SKM-1 (cell line): Measurements from ENCODE around the gene HOXC4.

Source experiments
- DNase-seq: peaks from one replicate; lab custom pipeline; 2025; ENCODE audit not compliant: unreplicated experiment; lab: John Stamatoyannopoulos, UW

The HOXC4 gene

DNA sequence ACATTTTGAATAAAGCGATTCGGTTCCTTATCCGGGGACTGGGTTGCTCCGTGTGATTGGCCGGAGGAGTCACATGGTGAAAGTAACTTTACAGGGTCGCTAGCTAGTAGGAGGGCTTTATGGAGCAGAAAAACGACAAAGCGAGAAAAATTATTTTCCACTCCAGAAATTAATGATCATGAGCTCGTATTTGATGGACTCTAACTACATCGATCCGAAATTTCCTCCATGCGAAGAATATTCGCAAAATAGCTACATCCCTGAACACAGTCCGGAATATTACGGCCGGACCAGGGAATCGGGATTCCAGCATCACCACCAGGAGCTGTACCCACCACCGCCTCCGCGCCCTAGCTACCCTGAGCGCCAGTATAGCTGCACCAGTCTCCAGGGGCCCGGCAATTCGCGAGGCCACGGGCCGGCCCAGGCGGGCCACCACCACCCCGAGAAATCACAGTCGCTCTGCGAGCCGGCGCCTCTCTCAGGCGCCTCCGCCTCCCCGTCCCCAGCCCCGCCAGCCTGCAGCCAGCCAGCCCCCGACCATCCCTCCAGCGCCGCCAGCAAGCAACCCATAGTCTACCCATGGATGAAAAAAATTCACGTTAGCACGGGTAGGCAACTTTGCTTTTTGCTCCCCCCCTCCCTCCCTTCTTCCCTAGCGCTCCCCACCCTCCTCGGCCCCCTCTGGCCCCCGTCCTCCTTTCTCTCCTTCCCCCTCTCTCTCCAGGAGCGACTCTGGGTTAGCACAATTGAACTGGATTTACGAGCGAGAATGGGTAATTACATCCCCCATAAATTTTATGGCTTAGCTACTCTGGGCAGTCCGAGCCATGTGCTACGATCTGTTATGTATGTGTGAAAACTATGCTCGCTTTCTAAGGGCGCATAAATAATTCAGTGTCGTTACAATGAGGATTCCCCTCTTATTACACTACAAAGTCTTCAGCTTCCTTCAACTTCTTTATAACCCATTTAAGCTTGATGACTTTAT lies at the start of gene HOXC4:
TSS of gene HOXC4 (plus strand) at position 85 of the 991 bp plus-strand sequence. CDS start at position 173, 88 bp downstream.
- DNase-seq, result no peak

GRCh38 chr12:54004063-54004840 lies 49.4 kb upstream of the HOXC4 start:
- DNase-seq, result no peak

- DNase-seq, result no peak
These were observed 48.6 kb upstream of the HOXC4 start for GRCh38 chr12:54004841-54005530.

GRCh38 chr12:54005531-54005852 lies 48.1 kb upstream of the HOXC4 start:
- no peak for DNase-seq

- no peak for DNase-seq
These were observed 47.6 kb upstream of the HOXC4 start for GRCh38 chr12:54005853-54006558.

- no peak for DNase-seq
These were observed 46.9 kb upstream of the HOXC4 start for GRCh38 chr12:54006559-54007220.

DNA sequence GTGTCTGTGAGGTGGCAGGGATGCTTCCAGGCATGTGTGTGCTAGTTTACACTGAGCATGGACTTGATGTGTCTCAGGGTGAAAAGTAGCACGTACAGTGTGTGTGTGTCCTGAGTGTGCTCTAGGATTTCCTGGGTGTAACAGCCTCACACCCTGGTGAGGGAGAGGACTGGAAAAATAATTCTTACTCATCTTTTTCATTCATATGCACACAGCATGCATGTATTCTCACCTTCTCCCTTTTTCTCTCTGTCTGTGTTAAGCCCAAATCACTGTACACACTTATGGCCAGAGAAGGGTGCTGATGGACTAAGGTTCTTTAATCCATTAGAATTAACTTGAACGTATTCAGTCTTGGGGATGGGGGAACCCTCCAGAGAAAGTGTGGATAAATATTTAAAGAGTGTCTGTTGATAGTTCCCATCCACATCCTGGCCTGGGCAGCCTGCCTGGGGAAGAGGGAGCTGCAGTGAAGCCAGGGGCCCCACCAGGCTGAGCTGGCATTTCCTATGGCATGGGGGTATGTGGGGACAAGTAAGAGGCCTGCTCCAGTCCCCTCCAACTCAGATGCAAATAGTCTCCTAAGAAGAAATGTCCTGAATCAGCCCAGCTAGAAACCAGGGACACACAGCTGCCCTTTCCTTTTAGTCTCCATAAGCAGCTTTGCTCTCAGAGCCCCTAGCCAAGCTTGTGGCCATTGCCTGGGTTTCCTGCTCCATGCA lies 45.9 kb upstream of the HOXC4 start:
- no peak for DNase-seq

GRCh38 chr12:54008260-54008552 lies 45.4 kb upstream of the HOXC4 start:
- no peak for DNase-seq

DNA sequence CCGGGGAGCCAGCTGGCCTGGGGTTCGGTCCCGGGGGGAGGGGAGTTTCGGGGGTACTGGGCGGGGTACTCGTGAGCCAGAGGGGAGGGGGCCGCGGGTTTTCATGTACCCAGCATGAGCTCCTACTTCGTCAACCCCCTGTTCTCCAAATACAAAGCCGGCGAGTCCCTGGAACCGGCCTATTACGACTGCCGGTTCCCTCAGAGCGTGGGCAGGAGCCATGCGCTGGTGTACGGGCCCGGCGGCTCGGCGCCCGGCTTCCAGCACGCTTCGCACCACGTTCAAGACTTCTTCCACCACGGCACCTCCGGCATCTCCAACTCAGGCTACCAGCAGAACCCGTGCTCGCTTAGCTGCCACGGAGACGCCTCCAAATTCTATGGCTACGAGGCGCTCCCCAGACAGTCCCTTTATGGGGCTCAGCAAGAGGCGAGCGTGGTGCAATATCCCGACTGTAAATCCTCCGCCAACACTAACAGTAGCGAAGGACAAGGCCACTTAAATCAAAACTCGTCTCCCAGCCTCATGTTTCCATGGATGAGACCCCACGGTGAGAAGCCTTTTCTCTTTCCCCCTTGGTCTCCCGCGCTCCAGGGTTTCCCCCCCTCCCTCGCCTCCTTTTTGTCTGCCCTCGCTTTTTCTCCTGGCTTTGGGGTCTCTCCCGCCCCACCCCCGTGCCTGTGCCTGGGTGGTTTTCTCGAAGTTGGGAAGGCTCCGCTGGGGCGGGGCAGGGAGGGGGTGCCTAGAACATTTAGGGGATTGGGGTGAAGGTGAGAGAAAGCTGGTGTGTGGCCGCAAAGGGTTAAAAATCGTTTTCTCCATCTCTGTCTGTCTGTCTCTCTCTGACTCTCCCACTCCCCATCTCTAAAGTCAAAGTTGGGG lies 44.2 kb upstream of the HOXC4 start:
- no peak for DNase-seq

DNA sequence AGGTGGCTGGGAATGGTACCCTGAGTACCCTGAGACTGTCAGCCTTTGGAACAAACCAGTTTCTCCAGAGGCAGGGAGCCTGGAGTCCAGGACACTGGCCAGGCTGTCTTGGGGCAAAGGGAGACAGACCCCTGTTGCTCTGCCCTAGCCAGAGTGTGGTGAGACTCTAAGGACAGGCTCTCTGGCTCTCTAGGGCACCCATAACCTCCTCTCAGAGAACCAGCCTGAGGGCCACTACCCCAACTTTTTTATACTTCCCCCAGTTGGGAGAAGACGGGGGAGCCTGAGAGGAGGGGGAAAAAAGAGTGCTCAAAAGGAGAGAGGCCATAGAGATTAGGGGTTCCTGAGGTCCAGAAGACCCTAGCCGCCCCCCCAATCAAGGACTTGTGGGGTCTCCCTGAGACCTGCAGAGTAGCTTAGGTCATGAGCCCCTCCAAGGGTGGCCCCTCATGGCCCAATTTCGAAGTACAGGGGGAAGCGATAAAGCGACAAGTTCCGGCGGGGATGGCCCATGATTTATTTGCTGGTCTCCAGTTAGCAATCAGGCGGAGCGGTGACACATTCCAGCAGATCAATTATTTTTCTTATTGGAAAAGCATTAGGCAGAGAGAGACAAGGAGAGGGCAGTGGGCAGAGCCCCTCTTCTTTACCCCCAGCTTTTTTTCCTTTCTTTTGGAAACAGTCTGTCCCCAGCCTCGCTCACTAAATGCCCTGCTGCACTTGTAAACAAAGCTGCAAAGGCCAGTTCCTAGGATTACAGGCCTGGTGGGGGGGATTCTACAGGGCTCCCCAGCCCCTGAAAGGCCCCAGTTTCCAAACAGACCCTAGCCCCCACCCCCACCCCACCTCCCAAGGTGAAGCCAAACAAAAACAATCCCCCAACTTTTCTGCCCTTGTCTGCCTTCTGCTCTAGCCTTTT lies 43.3 kb upstream of the HOXC4 start:
- no peak for DNase-seq

GRCh38 chr12:54010972-54011664 lies 42.5 kb upstream of the HOXC4 start:
- DNase-seq, result no peak

DNA sequence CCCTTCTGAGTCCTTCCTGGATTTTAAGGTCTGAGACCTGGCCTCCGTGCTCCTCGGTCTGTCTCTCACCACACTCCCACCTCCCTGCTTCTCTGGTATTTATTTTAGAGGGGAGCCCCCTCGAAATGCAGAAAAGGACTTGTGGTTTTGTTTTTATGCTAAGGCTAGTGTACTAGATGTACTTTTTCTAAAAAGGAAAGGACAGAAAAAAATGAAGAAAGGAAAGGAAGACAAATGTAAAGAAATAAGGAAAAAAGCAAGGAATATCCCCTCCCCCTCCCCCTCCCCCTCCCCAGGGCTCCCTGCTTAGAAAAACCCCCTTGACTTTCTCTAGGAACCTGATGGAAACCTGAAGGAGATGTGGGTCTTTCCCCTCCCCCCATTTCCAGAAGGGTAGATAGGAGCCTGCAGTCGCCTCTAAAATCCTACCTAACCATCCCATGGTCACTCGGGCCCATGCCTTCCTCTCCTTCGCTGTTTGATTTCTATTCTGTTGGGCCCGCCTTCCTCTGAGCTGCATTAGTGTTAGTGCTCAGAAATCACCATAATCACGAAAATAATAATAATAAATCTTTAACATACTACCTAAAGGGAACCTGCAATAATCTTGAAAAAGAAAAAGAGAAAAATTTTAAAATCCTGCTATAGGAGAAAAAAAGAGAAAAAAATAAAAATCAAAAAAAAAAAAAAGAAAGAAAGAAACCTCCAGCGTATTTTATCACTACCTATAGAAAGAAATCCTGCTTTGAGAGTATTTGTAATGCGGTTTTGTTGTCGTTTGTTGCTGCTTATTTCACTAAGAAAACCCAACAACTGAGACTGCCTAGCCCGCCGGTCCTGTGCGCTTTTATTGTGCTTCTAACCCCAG lies 41.7 kb upstream of the HOXC4 start:
- DNase-seq, result no peak

- no peak for DNase-seq
These were observed 40.8 kb upstream of the HOXC4 start for GRCh38 chr12:54012631-54013409.

DNA sequence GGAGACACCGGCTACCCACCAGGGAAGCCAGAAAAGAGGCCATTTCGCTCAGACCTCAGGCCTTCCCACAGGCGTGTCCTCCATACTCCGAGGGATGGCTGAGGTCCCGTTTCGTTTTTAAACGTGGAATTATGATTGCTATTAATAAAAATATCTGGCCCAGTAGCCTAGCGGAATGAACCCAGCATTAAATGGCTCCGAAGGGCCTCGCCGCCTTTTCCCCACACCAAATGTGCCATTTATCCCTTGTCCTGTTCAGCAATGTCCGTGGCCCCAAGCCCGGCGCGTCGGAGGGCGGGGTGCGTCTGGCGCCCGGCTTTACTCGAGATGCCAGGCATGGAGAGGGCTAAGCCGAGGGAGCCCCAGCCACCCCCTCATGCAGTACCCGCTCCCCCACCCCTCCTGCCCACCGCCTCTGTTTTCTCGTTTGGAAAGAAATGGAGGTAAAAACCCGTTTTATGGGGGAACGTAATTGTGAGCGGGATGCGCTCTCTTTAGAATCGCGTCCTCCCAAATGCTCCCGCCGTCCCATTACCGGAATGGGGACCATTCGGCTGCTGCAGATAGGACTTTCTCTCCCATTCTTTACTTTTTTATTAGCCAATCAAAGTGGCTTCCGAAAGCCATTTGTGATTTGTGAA lies 39.1 kb upstream of the HOXC4 start:
- no peak for DNase-seq
